HG03342 (cell line): ENCODE measurements around the gene KIFBP.

Source experiments
- ATAC-seq: cut with Tn5 transposase; IDR thresholded peaks from one replicate; pipeline ENCODE4 v1.9.1; 2021; ENCODE audit warnings: mild to moderate bottlenecking, moderate library complexity; ENCODE audit not compliant: unreplicated experiment

Gene KIFBP

GRCh38 chr10:69051303-69051702 is 62.7 kb downstream of the KIFBP start:
- peak; percentile 50 for ATAC-seq

GRCh38 chr10:69051710-69052487 is 63.3 kb downstream of the KIFBP start:
- no peak for ATAC-seq

GRCh38 chr10:69052736-69053135 is 64.1 kb downstream of the KIFBP start:
- no peak for ATAC-seq

DNA sequence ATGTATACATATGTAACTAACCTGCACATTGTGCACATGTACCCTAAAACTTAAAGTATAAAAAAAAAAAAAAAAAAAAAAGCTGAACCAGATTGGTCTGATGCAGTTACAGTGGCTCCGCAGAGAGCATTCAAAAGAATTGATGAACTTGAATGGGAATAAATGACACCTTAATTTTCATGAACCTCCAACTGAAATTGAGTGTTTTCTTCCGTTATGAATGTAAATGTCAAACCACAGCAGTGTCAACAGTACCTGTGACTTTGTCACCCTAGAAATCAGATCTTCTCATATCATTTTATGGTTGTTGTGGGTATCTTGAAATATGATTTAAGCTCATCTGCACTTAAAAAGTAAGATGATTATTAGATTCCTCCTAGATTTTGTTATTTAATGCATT is 66.6 kb downstream of the KIFBP start:
- no peak for ATAC-seq

DNA sequence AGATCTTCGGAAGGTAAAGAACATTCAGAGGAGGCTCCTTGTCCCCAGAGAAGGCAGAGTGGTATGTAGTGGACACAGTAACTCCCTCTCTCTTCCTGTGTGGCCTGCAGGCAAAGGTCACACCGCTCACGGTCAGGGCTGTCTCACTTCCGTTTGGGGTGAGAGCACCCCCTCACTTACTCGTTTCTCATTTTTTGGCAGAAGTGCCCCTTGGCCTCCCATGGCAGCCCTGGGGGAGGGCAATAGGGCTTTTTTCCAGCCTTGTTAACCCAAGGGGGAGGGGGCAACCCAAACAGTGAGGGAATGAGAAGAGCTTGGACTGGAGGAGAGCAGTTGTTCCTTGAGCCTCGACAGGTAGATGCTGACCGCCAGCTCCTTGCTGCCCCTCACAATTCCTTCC is 67.5 kb downstream of the KIFBP start:
- ATAC-seq = no peak

DNA sequence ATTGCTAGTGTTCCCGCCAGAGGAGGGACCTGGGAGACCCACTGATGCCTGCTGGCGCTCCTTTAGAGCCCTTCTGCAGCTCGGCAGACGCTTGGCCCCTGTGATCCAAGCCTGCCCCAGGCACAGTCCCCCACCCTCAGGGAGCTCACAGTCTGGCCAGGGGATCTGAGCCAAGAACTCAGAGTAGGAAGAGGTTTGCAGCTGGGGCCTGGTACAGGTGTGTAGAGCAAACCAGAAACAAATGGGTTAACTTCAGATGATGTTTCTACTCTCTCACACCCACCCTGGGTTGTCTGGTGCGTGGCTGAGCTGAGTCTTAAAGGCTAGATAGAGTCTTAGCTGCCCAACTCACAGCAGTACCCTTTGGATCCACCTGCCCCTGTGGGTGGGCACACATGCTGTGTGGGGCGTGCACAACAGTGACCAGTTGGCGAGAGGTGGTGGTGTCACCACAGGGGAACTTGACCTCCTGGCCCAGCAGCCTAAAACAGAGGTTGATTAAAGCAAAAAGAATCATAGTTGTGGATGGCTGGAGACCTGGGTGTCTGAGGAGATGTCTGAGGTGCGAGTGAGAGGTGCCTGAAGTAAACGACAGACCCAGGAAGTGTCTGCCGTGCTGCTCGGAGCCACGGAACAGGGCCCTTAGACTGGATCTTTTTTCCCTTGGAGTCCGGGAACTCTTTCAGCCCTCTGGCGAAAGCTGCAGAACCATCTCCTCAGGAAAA is 68.1 kb downstream of the KIFBP start:
- no peak for ATAC-seq

GRCh38 chr10:69057261-69057950 is 68.8 kb downstream of the KIFBP start:
- ATAC-seq = no peak

- no peak for ATAC-seq
Measured at GRCh38 chr10:69057951-69058297, 69.3 kb downstream of the KIFBP start.

DNA sequence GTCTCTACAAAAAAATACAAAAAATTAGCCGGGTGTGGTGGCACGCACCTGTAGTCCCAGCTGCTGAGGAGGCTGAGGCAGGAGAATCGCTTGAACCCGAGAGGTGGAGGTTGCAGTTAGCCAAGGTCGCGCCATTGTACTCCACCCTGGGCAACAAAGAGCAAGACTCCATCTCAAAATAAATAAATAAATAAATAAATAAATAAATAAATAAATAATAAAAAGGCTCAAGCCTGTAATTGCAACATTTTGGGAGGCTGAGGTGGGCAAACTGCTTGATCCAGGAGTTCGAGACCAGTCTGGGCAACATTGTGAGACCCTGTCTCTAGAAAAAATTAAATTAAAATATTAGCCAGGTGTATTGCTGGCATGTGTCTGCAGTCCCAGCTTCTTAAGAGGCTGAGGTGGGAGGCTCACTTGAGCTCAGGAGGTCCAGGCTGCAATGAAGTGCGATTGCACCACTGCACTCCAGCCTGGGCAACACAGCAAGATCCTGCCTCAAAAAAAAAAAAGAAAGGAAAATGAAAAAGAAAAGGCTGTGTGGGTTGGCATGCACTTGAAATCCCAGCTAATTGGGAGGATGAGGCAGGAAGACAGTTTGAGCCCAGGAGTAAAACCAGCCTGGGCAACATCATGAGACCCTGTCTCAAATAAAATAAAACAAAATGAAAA is 71.7 kb downstream of the KIFBP start:
- no peak for ATAC-seq

DNA sequence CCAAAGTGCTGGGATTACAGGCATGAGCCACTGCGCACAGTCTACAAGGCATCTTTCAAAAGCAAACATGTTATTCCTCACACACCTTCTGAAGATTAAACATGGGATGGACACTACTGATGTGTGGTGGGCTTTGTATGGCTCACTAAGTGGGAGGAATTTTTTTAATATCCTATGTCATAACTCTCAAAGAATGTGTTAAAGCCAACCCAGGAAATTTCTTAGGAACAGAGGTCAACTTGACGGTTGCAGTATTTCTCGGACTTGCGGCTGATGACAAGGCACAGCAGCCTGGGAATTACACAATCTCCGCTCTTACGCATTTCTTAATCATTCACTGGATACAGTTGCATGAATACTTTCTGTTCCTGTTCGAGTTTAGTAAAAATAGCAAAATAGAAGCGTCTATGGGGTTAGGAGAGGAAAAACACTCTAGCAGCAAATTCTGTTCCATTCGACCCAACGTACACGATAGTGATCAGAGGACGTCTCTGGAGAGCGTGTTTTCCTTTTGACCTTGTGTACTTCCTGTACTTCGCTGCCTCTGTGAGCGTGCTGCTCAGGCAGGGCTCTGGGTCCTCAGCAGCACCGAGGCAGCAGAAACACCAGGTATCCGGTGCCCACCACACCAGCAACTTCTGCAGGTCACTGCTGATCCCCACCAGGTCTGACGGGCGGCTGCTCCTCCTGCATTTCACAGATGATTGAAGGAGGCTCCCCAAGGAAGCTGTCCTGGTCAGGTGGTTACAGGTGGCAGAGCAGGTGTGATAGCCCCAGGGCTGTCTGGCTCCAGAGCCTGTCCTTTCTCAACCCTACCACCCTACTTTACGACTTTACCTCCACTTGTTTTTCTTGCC is 72.9 kb downstream of the KIFBP start:
- ATAC-seq = no peak

DNA sequence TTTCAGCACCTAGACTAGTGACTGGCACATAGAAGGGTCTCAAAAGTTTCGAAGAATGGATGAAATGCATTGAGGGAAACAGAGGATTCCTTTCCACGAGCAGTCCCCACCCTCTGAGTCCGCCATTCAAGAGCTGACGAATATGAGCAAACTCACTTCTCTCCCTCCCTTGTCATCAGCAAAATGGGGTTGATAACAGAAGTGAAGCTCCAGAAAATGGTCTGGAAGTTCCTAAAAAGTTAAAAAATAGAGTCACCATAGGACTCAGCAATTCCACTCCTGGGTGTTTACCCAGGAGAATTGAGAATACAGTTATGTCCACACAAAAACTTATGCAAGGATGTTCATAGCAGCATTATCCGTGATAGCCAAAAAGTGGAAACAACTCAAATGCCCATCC is 74.3 kb downstream of the KIFBP start:
- no peak for ATAC-seq

GRCh38 chr10:69064762-69065328 is 76.2 kb downstream of the KIFBP start:
- ATAC-seq = no peak

- peak; percentile 58 for ATAC-seq
Measured at GRCh38 chr10:69065406-69066361, 77.1 kb downstream of the KIFBP start.
